Measurements from ENCODE around the gene PHLPP2. TPM values are rescaled to one million over a fixed set of nuclear protein-coding genes. Genes with fewer than 3 reads are reported as not detected.

The PHLPP2 gene
- 1 to 10 TPM; 7.2 to 7.4 TPM for total RNA-seq

- peaks cover 2% of the 10 kb centered on the region for H3K36me3 Mint-ChIP-seq
- H3K27me3 Mint-ChIP-seq: peaks cover 7% of the 10 kb centered on the region
- H3K4me1 Mint-ChIP-seq: peaks cover 18% of the 10 kb centered on the region
- no peak for DNase-seq
- no peak for ATAC-seq (ENCODE audit: low read depth)
- H3K4me3 Mint-ChIP-seq: peak within 1 kb of the TSS; percentile 82
- POLR2A ChIA-PET: interaction anchor here (1.0 kb wide), 1 partner anchor 84 kb away, joined by 4 read pairs; the partner anchor contains the start of gene AP1G1
- no peak within 1 kb of the TSS for H3K27ac Mint-ChIP-seq
- no peaks in the 10 kb centered on the region for H3K9me3 Mint-ChIP-seq
Measured at GRCh38 chr16:71724320-71724751, at the start of gene PHLPP2. PHLPP2 (minus strand) TSS chr16:71724701; CDS start chr16:71714795, 9,906 bp downstream.

DNA sequence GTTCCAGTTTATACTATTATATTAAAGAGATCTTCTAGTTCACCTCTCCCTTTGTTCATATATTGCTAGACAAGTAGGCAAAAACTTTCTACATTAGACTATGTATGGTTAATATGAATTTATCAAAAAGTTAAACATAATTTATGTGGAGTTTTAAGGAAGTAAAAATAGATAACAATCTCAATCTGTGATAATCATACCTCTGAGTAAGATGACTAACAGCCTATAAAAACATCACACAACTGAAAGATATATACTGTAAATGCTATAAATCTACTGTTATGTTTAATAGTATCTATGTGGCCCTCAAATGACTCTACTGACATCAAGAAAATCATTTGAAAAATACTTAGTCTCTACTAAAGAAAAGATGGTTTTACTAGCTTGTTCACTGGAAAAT, 47.1 kb upstream of the PHLPP2 start:
- Mint-ChIP-seq H3K36me3 (peaks cover 36% of the 10 kb centered on the region), H3K27ac (no peak overlapping the region), H3K4me1 (peaks cover 18% of the 10 kb centered on the region), H3K4me3 (no peak overlapping the region), H3K9me3 (no peaks in the 10 kb centered on the region), H3K27me3 (no peaks in the 10 kb centered on the region)
- DNase-seq (no peak), ATAC-seq (ENCODE audit: low read depth) (no peak)
- POLR2A ChIA-PET: no interaction called here

DNA sequence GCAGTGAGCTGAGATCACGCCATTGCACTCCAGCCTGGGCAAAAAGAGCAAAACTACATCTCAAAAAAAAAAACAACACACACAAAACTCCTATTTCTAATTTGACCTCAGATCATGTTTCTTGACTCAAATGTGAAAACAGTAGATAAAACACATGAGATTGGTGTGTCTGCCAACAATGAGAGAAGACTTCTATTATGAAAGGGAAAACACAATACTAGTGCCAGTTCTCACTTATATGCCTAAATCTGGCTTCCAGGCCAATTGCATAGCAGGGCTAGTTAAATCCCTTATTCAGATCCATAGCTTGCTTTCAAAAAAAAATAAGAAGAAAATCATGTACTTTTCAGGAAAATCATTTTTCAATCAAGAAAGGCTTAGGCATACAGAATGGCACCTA, 44.7 kb upstream of the PHLPP2 start:
- Mint-ChIP-seq H3K9me3 (no peaks in the 10 kb centered on the region), H3K4me1 (peaks cover 10% of the 10 kb centered on the region), H3K27ac (no peak overlapping the region), H3K4me3 (no peak overlapping the region), H3K36me3 (peaks cover 34% of the 10 kb centered on the region), H3K27me3 (no peaks in the 10 kb centered on the region)
- POLR2A ChIA-PET: no interaction called here
- ATAC-seq (ENCODE audit: low read depth) (no peak), DNase-seq (no peak)

- Mint-ChIP-seq H3K27ac (peak overlapping the region; percentile 2), H3K9me3 (no peaks in the 10 kb centered on the region), H3K27me3 (no peaks in the 10 kb centered on the region), H3K4me3 (peak overlapping the region; percentile 45), H3K4me1 (peaks cover 10% of the 10 kb centered on the region), H3K36me3 (peaks cover 28% of the 10 kb centered on the region)
- ATAC-seq (ENCODE audit: low read depth): no peak
- POLR2A ChIA-PET: interaction anchor here (0.6 to 1.3 kb wide), 3 partner anchors 8 to 90 kb away, joined by 3 to 5 read pairs (median 3); partner anchors contain the start of gene AP1G1
- DNase-seq: no peak
Measured at GRCh38 chr16:71767060-71767900, 42.8 kb upstream of the PHLPP2 start.

DNA sequence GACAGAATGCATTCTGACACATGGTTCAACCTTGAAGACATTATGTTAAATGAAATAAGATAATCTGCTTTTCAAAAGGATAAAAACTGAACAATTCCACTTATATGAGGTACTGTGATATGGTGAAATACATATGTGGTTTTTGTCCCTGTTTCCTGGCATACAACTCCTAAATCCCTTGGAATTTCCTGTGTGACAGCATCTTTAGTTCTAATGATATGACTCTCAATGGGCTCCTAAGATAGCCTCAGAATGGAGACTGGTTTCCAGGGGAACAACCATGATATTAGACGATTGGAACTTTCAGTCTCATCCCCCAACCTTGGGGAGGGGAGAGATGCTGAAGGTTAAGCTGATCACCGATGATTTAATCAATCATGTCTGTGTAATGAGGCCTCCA, 37.7 kb upstream of the PHLPP2 start:
- Mint-ChIP-seq H3K27me3 (no peaks in the 10 kb centered on the region), H3K4me1 (peaks cover 5% of the 10 kb centered on the region), H3K9me3 (no peaks in the 10 kb centered on the region), H3K4me3 (no peak overlapping the region), H3K27ac (no peak overlapping the region), H3K36me3 (peaks cover 6% of the 10 kb centered on the region)
- POLR2A ChIA-PET: no interaction called here
- DNase-seq (no peak), ATAC-seq (ENCODE audit: low read depth) (no peak)

- Mint-ChIP-seq H3K9me3 (no peaks in the 10 kb centered on the region), H3K27me3 (no peaks in the 10 kb centered on the region), H3K4me3 (no peak overlapping the region), H3K27ac (no peak overlapping the region), H3K4me1 (no peaks in the 10 kb centered on the region), H3K36me3 (peaks cover 11% of the 10 kb centered on the region)
- DNase-seq: no peak
- POLR2A ChIA-PET: no interaction called here
- ATAC-seq (ENCODE audit: low read depth): no peak
Measured at GRCh38 chr16:71761097-71761496, 36.6 kb upstream of the PHLPP2 start.

DNA sequence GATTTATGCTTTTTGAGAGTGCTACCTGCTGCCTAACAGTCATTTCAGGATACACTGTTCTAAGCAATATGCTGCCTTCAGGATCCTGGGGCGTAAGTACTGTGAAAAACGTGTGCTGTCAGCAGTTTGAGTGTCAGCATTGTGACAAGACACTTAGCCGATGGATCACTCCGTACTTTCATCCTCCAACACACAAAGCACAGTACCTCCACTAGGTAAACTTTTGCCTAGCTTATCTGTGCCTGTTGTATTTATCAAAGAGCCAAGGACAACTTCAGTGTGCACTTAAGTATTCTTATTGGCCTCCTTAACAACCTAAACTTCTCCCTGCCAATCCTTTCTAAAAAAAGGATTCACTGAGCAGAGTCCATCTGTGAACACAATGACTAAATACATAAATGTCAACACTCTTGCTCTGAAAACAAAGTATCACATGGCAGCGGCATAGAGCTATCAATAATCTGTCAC, 33.8 kb upstream of the PHLPP2 start:
- peaks cover 17% of the 10 kb centered on the region for H3K36me3 Mint-ChIP-seq
- POLR2A ChIA-PET: no interaction called here
- ATAC-seq (ENCODE audit: low read depth) (no peak), DNase-seq (no peak)
- peaks cover under 1% of the 10 kb centered on the region for H3K4me1 Mint-ChIP-seq
- H3K9me3 Mint-ChIP-seq: no peaks in the 10 kb centered on the region
- no peaks in the 10 kb centered on the region for H3K27me3 Mint-ChIP-seq
- no peak overlapping the region for H3K27ac Mint-ChIP-seq
- no peak overlapping the region for H3K4me3 Mint-ChIP-seq

DNA sequence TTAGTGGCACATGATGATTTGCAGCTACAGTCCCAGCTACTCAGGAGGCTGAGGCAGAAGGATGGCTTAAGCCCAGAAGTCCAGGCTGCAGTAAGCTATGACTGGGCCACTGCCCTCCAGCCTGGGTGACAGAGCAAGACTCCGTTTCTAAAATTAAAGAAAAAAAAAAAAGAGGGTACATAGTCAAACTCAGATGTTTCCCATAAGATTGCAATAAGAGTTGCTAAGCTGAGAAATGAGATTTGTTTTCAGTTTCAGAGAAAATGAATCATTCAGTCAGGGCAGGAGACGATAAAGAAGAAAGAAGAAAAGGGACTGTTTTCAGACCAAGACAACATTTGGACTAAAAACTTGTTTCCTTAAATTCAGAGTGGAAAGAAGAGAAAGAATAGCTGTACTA, 30.2 kb upstream of the PHLPP2 start:
- POLR2A ChIA-PET: no interaction called here
- H3K9me3 Mint-ChIP-seq: no peaks in the 10 kb centered on the region
- DNase-seq (no peak), ATAC-seq (ENCODE audit: low read depth) (no peak)
- H3K4me3 Mint-ChIP-seq: no peak overlapping the region
- H3K4me1 Mint-ChIP-seq: peaks cover 1% of the 10 kb centered on the region
- no peak overlapping the region for H3K27ac Mint-ChIP-seq
- peaks cover 22% of the 10 kb centered on the region for H3K36me3 Mint-ChIP-seq
- no peaks in the 10 kb centered on the region for H3K27me3 Mint-ChIP-seq

- ATAC-seq (ENCODE audit: low read depth) (no peak), DNase-seq (no peak)
- H3K4me1 Mint-ChIP-seq: peaks cover 1% of the 10 kb centered on the region
- H3K9me3 Mint-ChIP-seq: no peaks in the 10 kb centered on the region
- H3K27ac Mint-ChIP-seq: no peak overlapping the region
- H3K27me3 Mint-ChIP-seq: no peaks in the 10 kb centered on the region
- H3K36me3 Mint-ChIP-seq: peaks cover 22% of the 10 kb centered on the region
- H3K4me3 Mint-ChIP-seq: no peak overlapping the region
- POLR2A ChIA-PET: no interaction called here
Measured at GRCh38 chr16:71754108-71754507, 29.6 kb upstream of the PHLPP2 start.

- DNase-seq (no peak), ATAC-seq (ENCODE audit: low read depth) (no peak)
- H3K27me3 Mint-ChIP-seq: no peaks in the 10 kb centered on the region
- H3K36me3 Mint-ChIP-seq: peaks cover 20% of the 10 kb centered on the region
- POLR2A ChIA-PET: no interaction called here
- peaks cover 3% of the 10 kb centered on the region for H3K4me1 Mint-ChIP-seq
- H3K4me3 Mint-ChIP-seq: no peak overlapping the region
- peak overlapping the region; percentile 25 for H3K27ac Mint-ChIP-seq
- H3K9me3 Mint-ChIP-seq: no peaks in the 10 kb centered on the region
Measured at GRCh38 chr16:71748226-71748625, 23.7 kb upstream of the PHLPP2 start.

- Mint-ChIP-seq H3K4me1 (peaks cover 3% of the 10 kb centered on the region), H3K36me3 (peaks cover 20% of the 10 kb centered on the region), H3K9me3 (no peaks in the 10 kb centered on the region), H3K27ac (no peak overlapping the region), H3K27me3 (no peaks in the 10 kb centered on the region), H3K4me3 (no peak overlapping the region)
- ATAC-seq (ENCODE audit: low read depth) (no peak), DNase-seq (no peak)
- POLR2A ChIA-PET: no interaction called here
Measured at GRCh38 chr16:71746442-71747046, 22.0 kb upstream of the PHLPP2 start.

- no peak for ATAC-seq (ENCODE audit: low read depth)
- POLR2A ChIA-PET: no interaction called here
Measured at GRCh38 chr16:71738855-71739254, 14.4 kb upstream of the PHLPP2 start.

GRCh38 chr16:71737501-71737900, 13.0 kb upstream of the PHLPP2 start:
- H3K4me1 Mint-ChIP-seq: no peaks in the 10 kb centered on the region
- no peaks in the 10 kb centered on the region for H3K27me3 Mint-ChIP-seq
- H3K36me3 Mint-ChIP-seq: peaks cover 28% of the 10 kb centered on the region
- H3K9me3 Mint-ChIP-seq: no peaks in the 10 kb centered on the region
- H3K4me3 Mint-ChIP-seq: no peak overlapping the region
- ATAC-seq (ENCODE audit: low read depth): no peak
- no peak for DNase-seq
- no peak overlapping the region for H3K27ac Mint-ChIP-seq
- POLR2A ChIA-PET: no interaction called here

More at GRCh38 chr16:71738855-71739254, 14.4 kb upstream of the PHLPP2 start:
- H3K9me3 Mint-ChIP-seq: no peaks in the 10 kb centered on the region
- H3K27ac Mint-ChIP-seq: no peak overlapping the region
- no peaks in the 10 kb centered on the region for H3K27me3 Mint-ChIP-seq
- H3K4me1 Mint-ChIP-seq: no peaks in the 10 kb centered on the region
- H3K4me3 Mint-ChIP-seq: no peak overlapping the region
- H3K36me3 Mint-ChIP-seq: peaks cover 23% of the 10 kb centered on the region
- DNase-seq: no peak

DNA sequence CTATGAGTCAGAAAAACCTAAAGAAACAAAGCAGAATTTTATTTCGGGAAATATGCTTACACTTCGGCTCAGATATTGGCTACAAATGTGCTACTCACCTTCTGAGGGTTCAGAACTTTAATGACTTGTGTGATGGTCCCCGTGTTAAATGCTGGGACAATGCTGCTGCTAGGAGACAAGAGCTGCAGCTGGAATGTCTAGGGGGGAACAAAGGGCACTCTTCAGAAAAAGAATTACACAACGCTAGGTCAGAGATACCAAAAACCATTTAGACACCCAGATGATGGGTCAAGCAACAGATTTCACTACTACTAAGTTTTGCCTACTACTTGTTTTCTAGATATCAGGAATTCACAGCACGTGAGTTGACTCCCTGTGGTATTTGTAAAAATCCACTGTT, 10.0 kb upstream of the PHLPP2 start:
- H3K4me1 Mint-ChIP-seq: peaks cover 1% of the 10 kb centered on the region
- H3K27ac Mint-ChIP-seq: no peak overlapping the region
- POLR2A ChIA-PET: no interaction called here
- H3K27me3 Mint-ChIP-seq: no peaks in the 10 kb centered on the region
- no peak for ATAC-seq (ENCODE audit: low read depth)
- H3K9me3 Mint-ChIP-seq: no peaks in the 10 kb centered on the region
- no peak for DNase-seq
- H3K4me3 Mint-ChIP-seq: no peak overlapping the region
- H3K36me3 Mint-ChIP-seq: peaks cover 44% of the 10 kb centered on the region
